ENCODE data around the gene AFF1. TPM values are rescaled to one million over a fixed set of nuclear protein-coding genes. Genes with fewer than 3 reads are reported as not detected.
"Not testable (repeated sequence)": the region's sequence is repeated elsewhere in the genome, so short reads cannot be mapped to it uniquely, and the experiment has no call there.

AFF1 gene
- polyA plus RNA-seq, 6 donors from 2014 or later = 33.1 to 72.0 (median 55.4) TPM

- H3K9me3 Mint-ChIP-seq = no peaks in the 10 kb centered on the region
- H3K27ac Mint-ChIP-seq = no peak overlapping the region
- peaks cover 0 to 7% of the 10 kb centered on the region in 2 donors for H3K36me3 Mint-ChIP-seq
- no peak for DNase-seq
- H3K27me3 Mint-ChIP-seq = no peaks in the 10 kb centered on the region
- no peak overlapping the region for H3K4me3 Mint-ChIP-seq
- no peak for ATAC-seq (ENCODE audit: low read depth in 2 of 2)
- peaks cover 9% of the 10 kb centered on the region in 3 donors for H3K4me1 Mint-ChIP-seq
Observed at GRCh38 chr4:86990510-86990909, 55.7 kb downstream of the AFF1 start.

GRCh38 chr4:86991994-86992393 lies 57.2 kb downstream of the AFF1 start:
- no peak for DNase-seq

GRCh38 chr4:86993909-86994681 lies 59.3 kb downstream of the AFF1 start:
- Mint-ChIP-seq H3K4me1 (peaks cover 22 to 37% (median 25%) of the 10 kb centered on the region in 3 donors), H3K4me3 (no peak overlapping the region), H3K36me3 (peaks cover 0 to 4% of the 10 kb centered on the region in 2 donors), H3K27me3 (no peaks in the 10 kb centered on the region), H3K27ac (peak overlapping the region in 3 of 6 donors; percentile 44 to 66 (median 60)), H3K9me3 (no peaks in the 10 kb centered on the region)
- no peak for DNase-seq
- ATAC-seq (ENCODE audit: low read depth in 2 of 2) = no peak

More at GRCh38 chr4:86991994-86992393, 57.2 kb downstream of the AFF1 start:
- Mint-ChIP-seq H3K4me3 (no peak overlapping the region), H3K9me3 (no peaks in the 10 kb centered on the region), H3K36me3 (peaks cover 0 to 7% of the 10 kb centered on the region in 2 donors), H3K27ac (no peak overlapping the region), H3K4me1 (peaks cover 11 to 16% (median 14%) of the 10 kb centered on the region in 3 donors), H3K27me3 (no peaks in the 10 kb centered on the region)
- ATAC-seq (ENCODE audit: low read depth in 2 of 2) = no peak

- no peak for ATAC-seq (ENCODE audit: low read depth in 2 of 2)
- Mint-ChIP-seq H3K27ac (peak overlapping the region in 1 of 6 donors; percentile 44), H3K36me3 (no peaks in the 10 kb centered on the region), H3K9me3 (no peaks in the 10 kb centered on the region), H3K4me3 (no peak overlapping the region), H3K27me3 (no peaks in the 10 kb centered on the region), H3K4me1 (peaks cover 28 to 43% (median 31%) of the 10 kb centered on the region in 3 donors)
- DNase-seq = no peak
Observed at GRCh38 chr4:86994686-86995085, 59.9 kb downstream of the AFF1 start.

GRCh38 chr4:86996510-86996909 lies 61.7 kb downstream of the AFF1 start:
- not testable (repeated sequence) for H3K36me3 Mint-ChIP-seq; ATAC-seq (ENCODE audit: low read depth in 2 of 2); H3K27ac Mint-ChIP-seq; DNase-seq; H3K27me3 Mint-ChIP-seq; H3K9me3 Mint-ChIP-seq
- Mint-ChIP-seq H3K4me3 (peak overlapping the region in 1 of 8 donors; percentile 62), H3K4me1 (peaks cover 32 to 59% (median 42%) of the 10 kb centered on the region in 3 donors)

- no peak for ATAC-seq (ENCODE audit: low read depth in 2 of 2)
Observed at GRCh38 chr4:86999136-86999643, 64.4 kb downstream of the AFF1 start.

GRCh38 chr4:87002682-87003043 lies 67.9 kb downstream of the AFF1 start:
- Mint-ChIP-seq H3K4me3 (no peak overlapping the region), H3K4me1 (peaks cover 41 to 52% (median 46%) of the 10 kb centered on the region in 3 donors), H3K27me3 (no peaks in the 10 kb centered on the region), H3K36me3 (no peaks in the 10 kb centered on the region), H3K9me3 (no peaks in the 10 kb centered on the region), H3K27ac (no peak overlapping the region)
- no peak for DNase-seq
- ATAC-seq (ENCODE audit: low read depth in 2 of 2) = no peak

More at GRCh38 chr4:86999136-86999643, 64.4 kb downstream of the AFF1 start:
- Mint-ChIP-seq H3K36me3 (no peaks in the 10 kb centered on the region), H3K9me3 (no peaks in the 10 kb centered on the region), H3K27me3 (no peaks in the 10 kb centered on the region), H3K4me1 (peaks cover 33 to 57% (median 40%) of the 10 kb centered on the region in 3 donors), H3K27ac (peak overlapping the region; percentile 0 to 95 (median 78)), H3K4me3 (peak overlapping the region in 7 of 8 donors; percentile 6 to 64 (median 32))
- no peak for DNase-seq

- Mint-ChIP-seq H3K27ac (no peak overlapping the region), H3K4me3 (no peak overlapping the region), H3K36me3 (no peaks in the 10 kb centered on the region), H3K4me1 (peaks cover 45 to 52% (median 50%) of the 10 kb centered on the region in 3 donors), H3K9me3 (no peaks in the 10 kb centered on the region), H3K27me3 (no peaks in the 10 kb centered on the region)
- no peak for ATAC-seq (ENCODE audit: low read depth in 2 of 2)
- no peak for DNase-seq
Observed at GRCh38 chr4:87003266-87003665, 68.5 kb downstream of the AFF1 start.

GRCh38 chr4:87005369-87005689 lies 70.5 kb downstream of the AFF1 start:
- peaks cover 42 to 52% (median 48%) of the 10 kb centered on the region in 3 donors for H3K4me1 Mint-ChIP-seq

GRCh38 chr4:87005690-87006425 lies 71.0 kb downstream of the AFF1 start:
- Mint-ChIP-seq H3K27ac (peak overlapping the region; percentile 88 to 98 (median 94)), H3K36me3 (no peaks in the 10 kb centered on the region), H3K9me3 (no peaks in the 10 kb centered on the region), H3K4me1 (peaks cover 42 to 52% (median 45%) of the 10 kb centered on the region in 3 donors), H3K4me3 (peak overlapping the region; percentile 92 to 98 (median 96)), H3K27me3 (no peaks in the 10 kb centered on the region)
- DNase-seq (peak; percentile 32), ATAC-seq (ENCODE audit: low read depth in 2 of 2) (no peak)

More at GRCh38 chr4:87005369-87005689, 70.5 kb downstream of the AFF1 start:
- no peaks in the 10 kb centered on the region for H3K9me3 Mint-ChIP-seq
- H3K27ac Mint-ChIP-seq = peak overlapping the region; percentile 88 to 98 (median 94)
- no peaks in the 10 kb centered on the region for H3K36me3 Mint-ChIP-seq
- H3K27me3 Mint-ChIP-seq = no peaks in the 10 kb centered on the region
- ATAC-seq (ENCODE audit: low read depth in 2 of 2) (no peak), DNase-seq (no peak)
- H3K4me3 Mint-ChIP-seq = peak overlapping the region; percentile 92 to 98 (median 96)

- DNase-seq (no peak), ATAC-seq (ENCODE audit: low read depth in 2 of 2) (no peak)
- Mint-ChIP-seq H3K4me1 (peaks cover 42 to 54% (median 48%) of the 10 kb centered on the region in 3 donors), H3K27me3 (no peaks in the 10 kb centered on the region), H3K4me3 (peak overlapping the region; percentile 92 to 98 (median 96)), H3K36me3 (no peaks in the 10 kb centered on the region), H3K9me3 (no peaks in the 10 kb centered on the region), H3K27ac (peak overlapping the region; percentile 88 to 98 (median 94))
Observed at GRCh38 chr4:87006426-87006675, 71.5 kb downstream of the AFF1 start.

- no peaks in the 10 kb centered on the region for H3K27me3 Mint-ChIP-seq
- H3K4me1 Mint-ChIP-seq = peaks cover 37 to 57% (median 53%) of the 10 kb centered on the region in 3 donors
- no peaks in the 10 kb centered on the region for H3K9me3 Mint-ChIP-seq
- DNase-seq = peak; percentile 97
- H3K27ac Mint-ChIP-seq = peak overlapping the region; percentile 88 to 98 (median 95)
- ATAC-seq (ENCODE audit: low read depth in 2 of 2) = peak; percentile 79
- H3K4me3 Mint-ChIP-seq = peak overlapping the region; percentile 92 to 98 (median 96)
- no peaks in the 10 kb centered on the region for H3K36me3 Mint-ChIP-seq
Observed at GRCh38 chr4:87006676-87007527, 72.1 kb downstream of the AFF1 start.
